Hematopoietic multipotent progenitor cell treated with erythropoietin and hydrocortisone succinate and interleukin-3 and kit ligand, for 4 days (in vitro differentiated cells): ENCODE results near the gene ARHGAP44.

Experiments
- DNase-seq: peaks from one replicate; pipeline ENCODE4 v3.0.0-alpha.2; 2015

ARHGAP44 gene

GRCh38 chr17:12900474-12900873, 111.2 kb downstream of the ARHGAP44 start:
- DNase-seq: no peak

GRCh38 chr17:12902046-12902445, 112.7 kb downstream of the ARHGAP44 start:
- DNase-seq: no peak

- DNase-seq: no peak
Observed at GRCh38 chr17:12907477-12907876, 118.2 kb downstream of the ARHGAP44 start.

- DNase-seq: no peak
Observed at GRCh38 chr17:12909046-12909445, 119.7 kb downstream of the ARHGAP44 start.

GRCh38 chr17:12909511-12909910, 120.2 kb downstream of the ARHGAP44 start:
- DNase-seq: no peak

GRCh38 chr17:12911239-12911638, 121.9 kb downstream of the ARHGAP44 start:
- no peak for DNase-seq

- DNase-seq: no peak
Observed at GRCh38 chr17:12917399-12917798, 128.1 kb downstream of the ARHGAP44 start.

- no peak for DNase-seq
Observed at GRCh38 chr17:12918142-12918541, 128.8 kb downstream of the ARHGAP44 start.

- no peak for DNase-seq
Observed at GRCh38 chr17:12922120-12922519, 132.8 kb downstream of the ARHGAP44 start.

GRCh38 chr17:12924614-12925013, 135.3 kb downstream of the ARHGAP44 start:
- DNase-seq: no peak

GRCh38 chr17:12927001-12927400, 137.7 kb downstream of the ARHGAP44 start:
- no peak for DNase-seq

- peak; percentile 16 for DNase-seq
Observed at GRCh38 chr17:12927541-12928425, 138.5 kb downstream of the ARHGAP44 start.

GRCh38 chr17:12928736-12929135, 139.4 kb downstream of the ARHGAP44 start:
- DNase-seq: no peak

- DNase-seq: no peak
Observed at GRCh38 chr17:12936501-12936900, 147.2 kb downstream of the ARHGAP44 start.

- DNase-seq: no peak
Observed at GRCh38 chr17:12940699-12941098, 151.4 kb downstream of the ARHGAP44 start.

GRCh38 chr17:12947047-12947446, 157.7 kb downstream of the ARHGAP44 start:
- DNase-seq: no peak

- no peak for DNase-seq
Observed at GRCh38 chr17:12952012-12952411, 162.7 kb downstream of the ARHGAP44 start.

- no peak for DNase-seq
Observed at GRCh38 chr17:12953156-12953555, 163.9 kb downstream of the ARHGAP44 start.

GRCh38 chr17:12955521-12955920, 166.2 kb downstream of the ARHGAP44 start:
- DNase-seq: no peak

- DNase-seq: no peak
Observed at GRCh38 chr17:12958786-12959185, 169.5 kb downstream of the ARHGAP44 start.

- no peak for DNase-seq
Observed at GRCh38 chr17:12959441-12959840, 170.1 kb downstream of the ARHGAP44 start.

- no peak for DNase-seq
Observed at GRCh38 chr17:12961655-12962054, 172.4 kb downstream of the ARHGAP44 start.

GRCh38 chr17:12963505-12963904, 174.2 kb downstream of the ARHGAP44 start:
- no peak for DNase-seq

GRCh38 chr17:12964162-12964561, 174.9 kb downstream of the ARHGAP44 start:
- no peak for DNase-seq

GRCh38 chr17:12964840-12965239, 175.5 kb downstream of the ARHGAP44 start:
- DNase-seq: no peak
